ENCODE data around the gene TYMS.

DNA sequence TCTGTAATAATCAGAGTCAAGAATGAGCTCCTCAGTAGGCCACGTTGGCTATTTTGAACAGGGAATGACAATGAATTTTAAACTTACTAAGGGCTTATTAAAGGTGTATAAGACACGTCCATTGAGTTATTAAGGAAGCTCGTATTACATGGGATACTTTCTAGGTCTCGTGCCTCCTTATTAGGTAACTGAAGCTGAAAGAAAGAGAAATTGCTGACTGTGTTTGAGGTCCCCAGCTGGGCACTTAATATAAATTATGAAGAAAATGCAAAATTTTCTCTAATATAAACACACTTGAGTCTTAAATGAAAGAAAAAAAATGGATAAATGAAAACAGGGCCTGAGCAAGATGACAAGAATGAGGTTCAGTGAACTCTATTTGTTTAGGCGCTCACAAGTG lies 38.8 kb upstream of the TYMS start:
- TF ChIP-seq CTCF (IDR thresholded peaks at IDR 0.05 in 8 of 11, conservative IDR thresholded peaks at IDR 0.05 in 3 of 11), result no peak
- TF ChIP-seq POLR2AphosphoS5 (IDR thresholded peaks at IDR 0.05), result no peak
- no peak for TF ChIP-seq POLR2A (IDR thresholded peaks at IDR 0.05)
